ENCODE measurements around the gene PDE2A. TPM values are rescaled to one million over a fixed set of nuclear protein-coding genes. Genes with fewer than 3 reads are reported as not detected.

The PDE2A gene
- total RNA-seq, 2 experiments from 2014 or later = 4.0 to 4.5 TPM

GRCh38 chr11:72686639-72687220, 12.5 kb upstream of the PDE2A start:
- H3K9me3 ChIP-seq (ENCODE audit: control insufficient read depth in 1 of 2, insufficient read depth in 1 of 2, low read length in 2 of 2) = no peaks in the 10 kb centered on the region
- H3K27ac Mint-ChIP-seq = peak overlapping the region; percentile 37
- H3K27ac ChIP-seq (ENCODE audit: low read depth in 1 of 2, low read length in 2 of 2) = no peak overlapping the region
- ChIA-PET POLR2A (no interaction called here), CTCF (no interaction called here)
- no peak for DNase-seq
- H3K36me3 Mint-ChIP-seq (ENCODE audit: low read depth) = peaks cover 61% of the 10 kb centered on the region
- no peak overlapping the region for H3K4me3 Mint-ChIP-seq
- peaks cover 4% of the 10 kb centered on the region for H3K4me1 ChIP-seq (ENCODE audit: insufficient read depth, low read length)
- no peak overlapping the region for H3K4me3 ChIP-seq (ENCODE audit: low read length)
- H3K4me1 Mint-ChIP-seq (ENCODE audit: low read depth) = peaks cover 12% of the 10 kb centered on the region
- H3K36me3 ChIP-seq (ENCODE audit: insufficient read depth, low read length) = peaks cover 76% of the 10 kb centered on the region
- H3K27me3 Mint-ChIP-seq = no peaks in the 10 kb centered on the region
- no peak for TF ChIP-seq CTCF (IDR thresholded peaks at IDR 0.05)
- no peaks in the 10 kb centered on the region for H3K27me3 ChIP-seq (ENCODE audit: control insufficient read depth in 1 of 2, insufficient read depth in 2 of 2, low read length in 2 of 2)
- no peaks in the 10 kb centered on the region for H3K9me3 Mint-ChIP-seq
- no peak for ATAC-seq (ENCODE audit: poor library complexity)
- intact Hi-C loops (cut with DNase I, micrococcal nuclease) = no loop called here

- Histone ChIP-seq H3K27ac (ENCODE audit: low read depth in 1 of 2, low read length in 2 of 2) (no peak overlapping the region), H3K4me1 (ENCODE audit: insufficient read depth, low read length) (peaks cover 4% of the 10 kb centered on the region), H3K36me3 (ENCODE audit: insufficient read depth, low read length) (peaks cover 69% of the 10 kb centered on the region), H3K4me3 (ENCODE audit: low read length) (no peak overlapping the region), H3K27me3 (ENCODE audit: control insufficient read depth in 1 of 2, insufficient read depth in 2 of 2, low read length in 2 of 2) (no peaks in the 10 kb centered on the region), H3K9me3 (ENCODE audit: control insufficient read depth in 1 of 2, insufficient read depth in 1 of 2, low read length in 2 of 2) (no peaks in the 10 kb centered on the region)
- intact Hi-C loops (cut with DNase I, micrococcal nuclease) = no loop called here
- Mint-ChIP-seq H3K27me3 (no peaks in the 10 kb centered on the region), H3K27ac (peak overlapping the region; percentile 37), H3K4me3 (no peak overlapping the region), H3K9me3 (no peaks in the 10 kb centered on the region), H3K4me1 (ENCODE audit: low read depth) (peaks cover 12% of the 10 kb centered on the region), H3K36me3 (ENCODE audit: low read depth) (peaks cover 52% of the 10 kb centered on the region)
- ChIA-PET POLR2A (no interaction called here), CTCF (no interaction called here)
- ATAC-seq (ENCODE audit: poor library complexity) (no peak), DNase-seq (no peak)
- TF ChIP-seq CTCF (IDR thresholded peaks at IDR 0.05) = no peak
Measured at GRCh38 chr11:72685560-72686480, 11.6 kb upstream of the PDE2A start.

- CTCF ChIA-PET = interaction anchor here (0.6 to 1.4 kb wide), 9 partner anchors 13 to 213 kb away, joined by 3 to 7 read pairs (median 5); partner anchors contain the start of gene STARD10
- no peaks in the 10 kb centered on the region for H3K27me3 ChIP-seq (ENCODE audit: control insufficient read depth in 1 of 2, insufficient read depth in 2 of 2, low read length in 2 of 2)
- H3K27me3 Mint-ChIP-seq = no peaks in the 10 kb centered on the region
- POLR2A ChIA-PET = interaction anchor here (1.0 kb wide), 2 partner anchors 9 to 213 kb away, joined by 3 read pairs; no protein-coding TSS in a partner anchor
- ATAC-seq (ENCODE audit: poor library complexity) = peak; percentile 56
- H3K4me3 Mint-ChIP-seq = no peak overlapping the region
- intact Hi-C loops (cut with DNase I, micrococcal nuclease) = loop anchor here (1.0 to 5.0 kb wide), 2 partner anchors 163 to 494 kb away; no protein-coding TSS in a partner anchor
- no peak overlapping the region for H3K27ac Mint-ChIP-seq
- peaks cover 39% of the 10 kb centered on the region for H3K36me3 Mint-ChIP-seq (ENCODE audit: low read depth)
- no peaks in the 10 kb centered on the region for H3K9me3 Mint-ChIP-seq
- peaks cover 4% of the 10 kb centered on the region for H3K4me1 ChIP-seq (ENCODE audit: insufficient read depth, low read length)
- DNase-seq = peak in 13 of 14 experiments; percentile 8 to 64 (median 35)
- H3K9me3 ChIP-seq (ENCODE audit: control insufficient read depth in 1 of 2, insufficient read depth in 1 of 2, low read length in 2 of 2) = no peaks in the 10 kb centered on the region
- peaks cover 12% of the 10 kb centered on the region for H3K4me1 Mint-ChIP-seq (ENCODE audit: low read depth)
- H3K36me3 ChIP-seq (ENCODE audit: insufficient read depth, low read length) = peaks cover 57% of the 10 kb centered on the region
- no peak overlapping the region for H3K27ac ChIP-seq (ENCODE audit: low read depth in 1 of 2, low read length in 2 of 2)
- peak; percentile 10 for TF ChIP-seq CTCF (IDR thresholded peaks at IDR 0.05)
- no peak overlapping the region for H3K4me3 ChIP-seq (ENCODE audit: low read length)
Measured at GRCh38 chr11:72684236-72684912, 10.2 kb upstream of the PDE2A start.

All from CD4-positive, alpha-beta T cell (primary cell).